Mesodermal cell (in vitro differentiated cells): ENCODE results near the gene EDARADD.

Experiments used
- H3K27ac ChIP-seq: 2 replicates; pipeline ENCODE4 v1.7.0; 2013; ENCODE audit warnings: mild to moderate bottlenecking, low read depth, low read length, moderate library complexity; ENCODE audit not compliant: severe bottlenecking
- H3K36me3 ChIP-seq: 2 replicates; pipeline ENCODE4 v1.7.1; 2013; ENCODE audit warnings: mild to moderate bottlenecking, low read length, moderate library complexity; ENCODE audit not compliant: control insufficient read depth, insufficient read depth
- H3K4me1 ChIP-seq: one replicate; pipeline ENCODE4 v1.7.1; 2013; ENCODE audit warnings: mild to moderate bottlenecking, low read length; ENCODE audit not compliant: insufficient read depth, control insufficient read depth, poor library complexity, severe bottlenecking
- H3K4me3 ChIP-seq: 2 replicates; pipeline ENCODE4 v1.7.0; 2013; ENCODE audit warnings: low read length, control low read depth, mild to moderate bottlenecking; ENCODE audit not compliant: insufficient read depth, poor library complexity, severe bottlenecking; ENCODE audit errors: extremely low read depth
- H3K9me3 ChIP-seq: 2 replicates; pipeline ENCODE4 v1.7.1; 2013; ENCODE audit warnings: mild to moderate bottlenecking, low read length, moderate library complexity; ENCODE audit not compliant: control insufficient read depth
- WGBS, 2 experiments: methylation state at CpG; one replicate each; pipeline ENCODE4 v1.1.5; 2013; ENCODE audit warnings: missing lambda C conversion rate in 2 of 2; ENCODE audit not compliant: insufficient coverage in 2 of 2; 5-methylcytosine and 5-hydroxymethylcytosine counted together

EDARADD gene

DNA sequence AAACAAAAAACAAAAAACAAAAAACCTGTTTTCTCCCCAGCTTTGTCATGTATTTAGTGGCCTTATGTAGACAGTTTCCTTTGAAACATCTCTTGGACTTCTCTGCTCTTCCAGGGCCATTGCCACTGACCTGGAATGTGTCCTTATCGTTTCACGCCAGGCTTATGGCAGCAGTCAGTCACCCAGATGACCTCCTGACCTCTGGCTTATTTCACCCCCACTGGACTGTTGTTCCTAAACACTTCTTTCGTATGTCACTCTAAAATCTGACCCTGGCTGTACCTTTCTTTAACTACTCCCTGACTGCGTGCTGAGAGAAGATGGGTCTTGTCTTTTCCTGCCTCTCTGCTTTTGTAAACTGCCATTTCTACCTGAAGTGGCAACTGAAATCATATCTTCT is 138.8 kb downstream of the EDARADD start:
- Histone ChIP-seq H3K9me3 (no peaks in the 10 kb centered on the region), H3K27ac (no peak overlapping the region), H3K4me1 (peaks cover 10% of the 10 kb centered on the region), H3K4me3 (no peak overlapping the region), H3K36me3 (peaks cover 2% of the 10 kb centered on the region)
- 95 to 97% methylated on average over 4 of the region's 4 CpGs for WGBS, 2 experiments

DNA sequence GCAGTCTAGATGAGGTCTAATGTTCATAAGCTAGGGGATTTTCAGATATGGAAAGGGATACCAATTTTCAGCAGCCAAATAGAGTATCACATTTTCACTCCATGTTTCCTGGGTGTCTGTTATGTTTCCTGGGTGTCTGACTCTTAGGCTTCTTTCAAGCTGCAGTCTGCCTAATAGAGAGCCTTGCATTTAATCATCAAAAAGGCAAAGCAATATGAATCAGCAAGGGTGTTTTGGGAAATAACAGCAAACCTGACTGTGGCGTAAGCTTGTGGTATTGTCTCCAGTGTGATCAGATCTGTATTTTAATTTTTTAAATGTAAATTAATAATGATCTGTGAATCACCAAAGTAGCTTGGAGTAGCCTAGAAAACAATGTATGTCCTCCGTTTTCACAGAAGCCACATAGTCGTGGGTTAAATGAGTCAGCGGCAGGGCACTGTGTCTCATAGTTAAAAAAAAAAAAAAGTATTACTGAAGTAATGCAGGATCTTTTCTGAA is 140.1 kb downstream of the EDARADD start:
- H3K4me1 ChIP-seq: peaks cover 10% of the 10 kb centered on the region
- WGBS, 2 experiments: 76 to 82% methylated on average over 3 of the region's 4 CpGs
- no peak overlapping the region for H3K27ac ChIP-seq
- peaks cover 14% of the 10 kb centered on the region for H3K36me3 ChIP-seq
- H3K4me3 ChIP-seq: no peak overlapping the region
- H3K9me3 ChIP-seq: no peaks in the 10 kb centered on the region
